SK-N-MC (cell line): Measurements from ENCODE around the gene SHANK1.

Experiments
- EZH2 ChIP-seq: fragments of 200-600 bp; sonication (generic); IDR thresholded peaks from one replicate; pipeline ENCODE4 v1.6.1; 2017; ENCODE audit warnings: antibody characterized with exemption
- POLR2AphosphoS5 ChIP-seq: IDR thresholded peaks from 2 replicates; pipeline ENCODE4 v1.6.1; 2012; ENCODE audit warnings: mild to moderate bottlenecking, low read depth, low read length, borderline replicate concordance

GRCh38 chr19:50705422-50706019 is 14.1 kb downstream of the SHANK1 start:
- TF ChIP-seq POLR2AphosphoS5 (no peak), EZH2 (no peak)
